Measurements from ENCODE around the gene C3orf18. TPM values are rescaled to one million over a fixed set of nuclear protein-coding genes. Genes with fewer than 3 reads are reported as not detected.
A peak's percentile ranks its signal among the peaks of the same experiment; 100 is the strongest.

Gene C3orf18
- total and polyA plus RNA-seq, 2 donors: 4.3 to 4.5 TPM

DNA sequence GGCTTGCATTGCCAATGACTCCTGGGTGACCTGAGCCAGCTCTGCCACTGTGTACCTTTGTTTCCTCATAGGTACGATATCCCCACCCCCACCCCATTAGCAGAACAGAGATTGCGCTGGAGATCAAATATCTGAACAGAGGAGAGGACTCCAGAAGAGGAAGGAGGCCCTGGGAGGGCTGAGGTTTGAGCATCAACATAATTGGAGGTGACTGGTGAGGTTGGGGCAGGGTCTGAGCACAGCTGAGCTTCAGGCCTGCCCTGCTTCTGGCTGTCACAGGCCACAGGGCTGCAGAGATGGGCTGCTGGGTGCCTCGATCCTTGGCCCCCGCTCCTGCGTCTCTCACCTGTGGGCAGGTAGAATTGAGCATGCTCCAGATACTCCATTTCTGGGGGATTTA is 42.8 kb downstream of the C3orf18 start:
- no peak overlapping the region for H3K27ac ChIP-seq (ENCODE audit: low read depth in 1 of 2, low read length in 1 of 2)

DNA sequence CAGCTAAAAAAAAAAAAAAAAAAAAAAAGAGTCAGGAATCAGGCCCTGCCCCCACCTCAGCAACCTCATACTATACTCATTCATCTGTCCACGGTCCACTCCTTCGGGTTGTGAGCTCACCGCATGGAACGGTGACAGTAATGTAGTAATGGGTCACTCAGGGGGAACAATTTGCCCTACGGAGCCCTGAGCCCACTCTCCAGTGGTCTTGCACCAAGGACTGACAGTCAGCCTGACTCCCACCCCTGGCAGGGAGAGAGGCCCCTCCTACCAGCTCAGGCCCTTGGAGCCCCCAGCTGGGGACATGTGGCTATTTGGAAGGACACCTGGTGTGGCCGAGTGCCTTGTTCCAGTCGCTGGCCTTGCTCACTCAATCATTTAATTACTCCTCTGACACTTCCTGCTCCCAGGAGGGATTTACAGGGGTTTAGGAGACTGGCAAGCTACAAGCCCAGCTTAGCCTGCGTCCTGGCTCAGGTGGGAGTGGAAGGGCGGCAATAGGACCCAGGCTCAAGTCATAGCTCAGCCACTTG is 44.2 kb downstream of the C3orf18 start:
- H3K27ac ChIP-seq (ENCODE audit: low read depth in 1 of 2, low read length in 1 of 2): no peak overlapping the region
- no peak overlapping the region for H3K4me3 ChIP-seq (ENCODE audit: low read length in 2 of 2)
- no peaks in the 10 kb centered on the region for H3K4me1 ChIP-seq (ENCODE audit: control insufficient read depth in 2 of 2, insufficient read depth in 2 of 2, low read length in 2 of 2)
- H3K27me3 ChIP-seq (ENCODE audit: control insufficient read depth in 2 of 2, insufficient read depth in 1 of 2, low read length in 1 of 2): peaks cover 0 to 50% of the 10 kb centered on the region in 2 donors
- H3K9me3 ChIP-seq (ENCODE audit: control insufficient read depth in 2 of 2, insufficient read depth in 1 of 2, low read length in 1 of 2): no peaks in the 10 kb centered on the region
- DNase-seq (ENCODE audit: low read depth in 6 of 9, low spot score in 9 of 9): no peak
- 91% methylated on average over 9 of the region's 9 CpGs for WGBS
- H3K36me3 ChIP-seq (ENCODE audit: control insufficient read depth in 2 of 2, insufficient read depth in 2 of 2, low read length in 1 of 2): no peaks in the 10 kb centered on the region

More for the DNA sequence above, 42.8 kb downstream of the C3orf18 start:
- Histone ChIP-seq H3K4me3 (ENCODE audit: low read length in 2 of 2) (no peak overlapping the region), H3K9me3 (ENCODE audit: control insufficient read depth in 2 of 2, insufficient read depth in 1 of 2, low read length in 1 of 2) (no peaks in the 10 kb centered on the region), H3K36me3 (ENCODE audit: control insufficient read depth in 2 of 2, insufficient read depth in 2 of 2, low read length in 1 of 2) (no peaks in the 10 kb centered on the region), H3K4me1 (ENCODE audit: control insufficient read depth in 2 of 2, insufficient read depth in 2 of 2, low read length in 2 of 2) (no peaks in the 10 kb centered on the region), H3K27me3 (ENCODE audit: control insufficient read depth in 2 of 2, insufficient read depth in 1 of 2, low read length in 1 of 2) (peaks cover 0 to 59% of the 10 kb centered on the region in 2 donors)
- DNase-seq (ENCODE audit: low read depth in 6 of 9, low spot score in 9 of 9): no peak
- WGBS: 93% methylated on average over 5 of the region's 5 CpGs

DNA sequence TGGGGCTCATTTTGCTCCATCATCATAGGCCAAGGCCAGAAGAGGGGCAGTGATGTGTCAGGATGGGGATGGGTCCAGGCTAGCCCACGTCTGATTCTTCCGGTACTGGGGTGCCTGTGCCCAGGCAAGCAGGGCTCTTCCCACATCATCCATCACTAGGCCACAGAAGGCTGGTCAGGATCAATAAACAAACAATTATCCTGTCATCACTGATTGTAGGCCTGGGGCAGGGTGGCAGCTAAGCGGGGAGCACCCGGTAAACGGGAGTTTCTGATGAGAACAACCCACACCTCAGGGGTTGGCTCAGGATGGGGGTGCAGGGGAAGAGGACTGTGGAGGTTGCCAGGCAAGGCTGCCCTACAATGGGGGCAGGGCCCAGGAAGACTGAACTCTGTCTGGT is 46.0 kb downstream of the C3orf18 start:
- peaks cover 0 to 50% of the 10 kb centered on the region in 2 donors for H3K27me3 ChIP-seq (ENCODE audit: control insufficient read depth in 2 of 2, insufficient read depth in 1 of 2, low read length in 1 of 2)
- no peak overlapping the region for H3K27ac ChIP-seq (ENCODE audit: low read depth in 1 of 2, low read length in 1 of 2)
- H3K4me1 ChIP-seq (ENCODE audit: control insufficient read depth in 2 of 2, insufficient read depth in 2 of 2, low read length in 2 of 2): no peaks in the 10 kb centered on the region
- 94% methylated on average over 5 of the region's 5 CpGs for WGBS
- no peaks in the 10 kb centered on the region for H3K9me3 ChIP-seq (ENCODE audit: control insufficient read depth in 2 of 2, insufficient read depth in 1 of 2, low read length in 1 of 2)
- no peaks in the 10 kb centered on the region for H3K36me3 ChIP-seq (ENCODE audit: control insufficient read depth in 2 of 2, insufficient read depth in 2 of 2, low read length in 1 of 2)
- no peak overlapping the region for H3K4me3 ChIP-seq (ENCODE audit: low read length in 2 of 2)
- no peak for DNase-seq (ENCODE audit: low read depth in 6 of 9, low spot score in 9 of 9)

DNA sequence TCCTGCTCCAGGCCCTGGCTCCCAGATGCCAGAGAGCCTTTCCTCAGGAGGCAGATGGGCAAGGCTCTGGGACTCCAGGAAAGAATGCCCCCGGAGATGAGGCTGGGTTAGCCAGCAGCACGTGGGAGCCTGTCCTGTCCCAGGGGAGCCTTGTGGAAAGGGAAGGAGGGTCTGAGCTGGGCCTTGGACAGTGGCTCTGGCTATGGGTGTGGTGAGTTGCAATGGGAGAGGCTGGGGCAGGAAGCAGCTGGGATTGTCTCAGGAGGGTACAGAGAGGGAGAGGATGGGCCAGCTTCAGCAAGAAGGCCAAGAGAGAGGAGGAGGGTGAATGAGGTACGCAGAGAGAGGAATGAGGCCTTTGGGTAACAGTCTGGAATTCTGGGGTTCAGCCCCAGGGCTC is 46.7 kb downstream of the C3orf18 start:
- Histone ChIP-seq H3K27ac (ENCODE audit: low read depth in 1 of 2, low read length in 1 of 2) (no peak overlapping the region), H3K9me3 (ENCODE audit: control insufficient read depth in 2 of 2, insufficient read depth in 1 of 2, low read length in 1 of 2) (no peaks in the 10 kb centered on the region), H3K4me1 (ENCODE audit: control insufficient read depth in 2 of 2, insufficient read depth in 2 of 2, low read length in 2 of 2) (peaks cover 0 to 3% of the 10 kb centered on the region in 2 donors), H3K27me3 (ENCODE audit: control insufficient read depth in 2 of 2, insufficient read depth in 1 of 2, low read length in 1 of 2) (peaks cover 0 to 51% of the 10 kb centered on the region in 2 donors), H3K4me3 (ENCODE audit: low read length in 2 of 2) (no peak overlapping the region), H3K36me3 (ENCODE audit: control insufficient read depth in 2 of 2, insufficient read depth in 2 of 2, low read length in 1 of 2) (no peaks in the 10 kb centered on the region)
- 81% methylated on average over 3 of the region's 3 CpGs for WGBS
- no peak for DNase-seq (ENCODE audit: low read depth in 6 of 9, low spot score in 9 of 9)

DNA sequence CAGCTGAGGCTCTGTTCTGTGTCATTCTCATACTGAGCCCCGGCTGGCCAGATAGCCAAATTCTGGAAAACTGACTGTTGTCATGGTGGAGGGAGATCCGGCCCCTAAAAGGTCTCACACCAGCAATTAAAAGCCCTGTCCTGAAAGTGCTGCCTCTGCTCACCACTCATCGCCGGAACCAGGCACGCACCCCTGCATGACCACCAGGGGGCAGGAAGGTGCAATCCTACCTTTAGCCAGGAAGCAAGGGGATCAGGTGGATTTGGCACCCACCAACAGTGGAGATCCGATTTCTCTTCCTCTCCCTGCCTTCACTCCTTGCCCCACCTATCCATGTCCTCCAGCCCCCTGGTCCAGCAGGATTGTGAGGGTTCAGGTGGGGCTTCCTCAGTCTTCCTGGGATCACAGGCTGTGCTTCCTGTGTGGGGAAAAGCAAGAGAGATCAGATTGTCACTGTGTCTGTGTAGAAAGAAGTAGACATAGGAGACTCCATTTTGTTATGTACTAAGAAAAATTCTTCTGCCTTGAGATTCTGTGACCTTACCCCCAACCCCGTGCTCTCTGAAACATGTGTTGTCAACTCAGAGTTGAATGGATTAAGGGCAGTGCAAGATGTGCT is 48.0 kb downstream of the C3orf18 start:
- Histone ChIP-seq H3K27ac (ENCODE audit: low read depth in 1 of 2, low read length in 1 of 2) (no peak overlapping the region), H3K36me3 (ENCODE audit: control insufficient read depth in 2 of 2, insufficient read depth in 2 of 2, low read length in 1 of 2) (no peaks in the 10 kb centered on the region), H3K4me1 (ENCODE audit: control insufficient read depth in 2 of 2, insufficient read depth in 2 of 2, low read length in 2 of 2) (peaks cover 0 to 10% of the 10 kb centered on the region in 2 donors), H3K27me3 (ENCODE audit: control insufficient read depth in 2 of 2, insufficient read depth in 1 of 2, low read length in 1 of 2) (peaks cover 0 to 55% of the 10 kb centered on the region in 2 donors), H3K9me3 (ENCODE audit: control insufficient read depth in 2 of 2, insufficient read depth in 1 of 2, low read length in 1 of 2) (no peaks in the 10 kb centered on the region), H3K4me3 (ENCODE audit: low read length in 2 of 2) (no peak overlapping the region)
- DNase-seq (ENCODE audit: low read depth in 6 of 9, low spot score in 9 of 9): peak in 8 of 9 donors; percentile 26 to 75 (median 54)
- 21% methylated on average over 7 of the region's 7 CpGs for WGBS

DNA sequence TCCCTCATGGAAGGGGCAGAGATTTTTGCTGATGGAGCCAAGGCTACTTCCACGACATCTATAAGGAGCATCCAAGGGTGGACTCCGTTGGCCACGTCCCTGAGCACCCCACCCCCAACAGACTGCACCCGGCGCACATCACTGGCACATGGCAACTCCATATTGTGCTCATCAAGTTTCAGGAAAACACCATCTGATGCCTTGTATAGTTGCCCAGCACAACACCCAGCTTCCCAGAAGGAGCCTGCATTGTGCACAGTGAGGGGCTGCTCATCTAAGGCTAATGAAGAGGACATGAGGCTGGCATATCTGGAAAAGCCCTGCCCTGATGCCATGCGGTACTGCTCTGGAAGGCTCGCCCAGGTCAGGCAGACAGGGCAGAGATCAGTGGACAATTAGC is 49.1 kb downstream of the C3orf18 start:
- DNase-seq (ENCODE audit: low read depth in 6 of 9, low spot score in 9 of 9): no peak
- Histone ChIP-seq H3K27me3 (ENCODE audit: control insufficient read depth in 2 of 2, insufficient read depth in 1 of 2, low read length in 1 of 2) (peaks cover 0 to 48% of the 10 kb centered on the region in 2 donors), H3K4me1 (ENCODE audit: control insufficient read depth in 2 of 2, insufficient read depth in 2 of 2, low read length in 2 of 2) (peaks cover 0 to 10% of the 10 kb centered on the region in 2 donors), H3K27ac (ENCODE audit: low read depth in 1 of 2, low read length in 1 of 2) (no peak overlapping the region), H3K36me3 (ENCODE audit: control insufficient read depth in 2 of 2, insufficient read depth in 2 of 2, low read length in 1 of 2) (no peaks in the 10 kb centered on the region), H3K4me3 (ENCODE audit: low read length in 2 of 2) (no peak overlapping the region), H3K9me3 (ENCODE audit: control insufficient read depth in 2 of 2, insufficient read depth in 1 of 2, low read length in 1 of 2) (no peaks in the 10 kb centered on the region)
- 97% methylated on average over 7 of the region's 7 CpGs for WGBS

DNA sequence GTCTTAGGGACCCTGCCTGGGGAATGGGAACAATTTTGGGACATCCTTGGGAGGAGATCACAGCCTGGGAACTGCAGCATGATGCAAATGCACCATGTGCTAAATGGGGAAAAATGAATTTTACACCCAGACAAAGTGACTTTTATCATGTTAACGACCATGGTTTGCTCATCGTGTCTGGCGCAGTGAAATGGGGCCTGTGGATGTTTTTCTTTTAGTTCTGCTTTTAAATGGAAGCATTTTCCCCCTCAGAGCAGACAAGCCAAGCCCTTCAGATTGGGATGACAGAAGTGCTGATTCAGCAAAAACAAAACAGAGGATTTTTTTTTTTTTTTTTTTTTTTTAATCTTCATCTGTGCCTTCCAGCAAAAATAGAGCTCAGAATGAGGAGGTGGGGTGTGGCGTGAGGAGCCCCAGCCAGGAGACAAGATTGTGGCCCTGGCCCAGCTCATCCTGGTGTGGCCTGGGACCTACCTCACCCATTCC is 49.8 kb downstream of the C3orf18 start:
- DNase-seq (ENCODE audit: low read depth in 6 of 9, low spot score in 9 of 9): no peak
- Histone ChIP-seq H3K9me3 (ENCODE audit: control insufficient read depth in 2 of 2, insufficient read depth in 1 of 2, low read length in 1 of 2) (no peaks in the 10 kb centered on the region), H3K4me3 (ENCODE audit: low read length in 2 of 2) (no peak overlapping the region), H3K27me3 (ENCODE audit: control insufficient read depth in 2 of 2, insufficient read depth in 1 of 2, low read length in 1 of 2) (peaks cover 0 to 44% of the 10 kb centered on the region in 2 donors), H3K27ac (ENCODE audit: low read depth in 1 of 2, low read length in 1 of 2) (no peak overlapping the region), H3K4me1 (ENCODE audit: control insufficient read depth in 2 of 2, insufficient read depth in 2 of 2, low read length in 2 of 2) (peaks cover 0 to 10% of the 10 kb centered on the region in 2 donors), H3K36me3 (ENCODE audit: control insufficient read depth in 2 of 2, insufficient read depth in 2 of 2, low read length in 1 of 2) (no peaks in the 10 kb centered on the region)
- WGBS: 97% methylated on average over 4 of the region's 4 CpGs

DNA sequence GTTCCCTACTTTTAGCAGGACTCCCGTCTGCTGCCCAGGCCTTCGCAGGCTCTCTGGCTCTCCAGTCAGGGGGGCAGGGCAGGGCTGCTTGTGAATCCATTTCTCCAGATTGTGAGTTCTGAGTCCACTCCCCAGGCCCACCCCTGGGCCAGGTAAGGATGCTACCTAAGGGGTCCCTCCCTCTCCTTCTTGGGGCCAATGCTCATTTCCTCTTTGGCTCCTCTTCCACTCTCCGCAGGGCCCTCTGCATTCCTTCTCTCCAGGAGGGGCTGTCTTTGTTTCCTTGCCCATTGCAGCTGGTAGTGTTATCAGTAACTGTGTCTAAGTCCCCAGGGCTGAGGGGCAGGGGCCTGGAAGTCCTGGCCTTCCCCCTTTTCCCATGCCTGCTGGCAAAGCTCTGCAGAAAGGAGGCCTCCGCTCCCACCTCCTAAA is 51.1 kb downstream of the C3orf18 start:
- Histone ChIP-seq H3K4me3 (ENCODE audit: low read length in 2 of 2) (no peak overlapping the region), H3K4me1 (ENCODE audit: control insufficient read depth in 2 of 2, insufficient read depth in 2 of 2, low read length in 2 of 2) (peaks cover 0 to 10% of the 10 kb centered on the region in 2 donors)

DNA sequence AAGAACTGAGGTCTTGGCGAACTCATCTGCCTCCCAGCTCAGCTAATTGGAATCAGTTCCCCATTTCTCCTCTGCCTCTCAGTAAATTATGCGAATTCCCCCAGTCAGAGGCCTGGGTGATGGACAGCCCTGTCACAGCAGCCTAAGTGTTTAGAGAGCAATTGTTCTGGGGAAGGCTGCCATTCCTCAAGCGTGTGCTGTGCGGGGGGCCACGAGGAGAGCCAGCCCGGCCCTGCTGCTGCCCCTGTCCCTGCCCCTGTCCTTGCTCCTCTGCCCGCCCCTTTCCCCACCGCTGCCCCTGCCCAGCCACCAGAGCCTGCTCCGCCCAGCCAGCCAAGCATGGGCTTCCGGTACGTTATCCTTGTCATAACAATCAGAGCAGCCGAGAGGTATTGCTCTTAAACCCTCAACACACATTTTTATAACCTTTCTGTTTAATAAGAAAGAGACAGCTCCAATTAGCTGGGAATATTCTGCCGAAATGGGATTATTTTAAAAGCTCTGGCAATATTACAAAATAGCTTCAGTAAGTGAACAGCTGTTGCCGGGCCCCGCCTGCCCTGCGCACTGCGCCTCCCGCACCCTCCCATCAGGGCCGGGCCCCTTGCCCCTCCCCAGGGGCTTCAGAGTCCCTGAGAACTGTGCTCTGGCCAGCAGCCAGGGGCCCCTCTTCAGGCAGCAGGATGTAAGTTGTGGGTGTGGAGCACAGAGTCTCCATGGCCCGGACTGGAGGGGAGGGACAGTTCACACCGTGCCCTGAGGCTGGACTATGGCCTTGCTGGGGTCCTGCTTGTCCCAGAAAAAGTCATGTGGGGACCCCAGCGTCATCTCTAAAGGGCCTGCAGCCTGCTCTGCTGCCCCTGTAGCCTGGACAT is 51.7 kb downstream of the C3orf18 start:
- Histone ChIP-seq H3K36me3 (ENCODE audit: control insufficient read depth in 2 of 2, insufficient read depth in 2 of 2, low read length in 1 of 2) (no peaks in the 10 kb centered on the region), H3K27me3 (ENCODE audit: control insufficient read depth in 2 of 2, insufficient read depth in 1 of 2, low read length in 1 of 2) (peaks cover 0 to 29% of the 10 kb centered on the region in 2 donors), H3K27ac (ENCODE audit: low read depth in 1 of 2, low read length in 1 of 2) (no peak overlapping the region), H3K9me3 (ENCODE audit: control insufficient read depth in 2 of 2, insufficient read depth in 1 of 2, low read length in 1 of 2) (no peaks in the 10 kb centered on the region), H3K4me3 (ENCODE audit: low read length in 2 of 2) (no peak overlapping the region), H3K4me1 (ENCODE audit: control insufficient read depth in 2 of 2, insufficient read depth in 2 of 2, low read length in 2 of 2) (peaks cover 0 to 10% of the 10 kb centered on the region in 2 donors)
- DNase-seq (ENCODE audit: low read depth in 6 of 9, low spot score in 9 of 9): no peak
- 14% methylated on average over 22 of the region's 22 CpGs for WGBS

More for the DNA sequence above, 51.1 kb downstream of the C3orf18 start:
- no peak overlapping the region for H3K27ac ChIP-seq (ENCODE audit: low read depth in 1 of 2, low read length in 1 of 2)
- no peaks in the 10 kb centered on the region for H3K9me3 ChIP-seq (ENCODE audit: control insufficient read depth in 2 of 2, insufficient read depth in 1 of 2, low read length in 1 of 2)
- no peak for DNase-seq (ENCODE audit: low read depth in 6 of 9, low spot score in 9 of 9)
- 96% methylated on average over 4 of the region's 4 CpGs for WGBS
- H3K36me3 ChIP-seq (ENCODE audit: control insufficient read depth in 2 of 2, insufficient read depth in 2 of 2, low read length in 1 of 2): no peaks in the 10 kb centered on the region
- peaks cover 0 to 36% of the 10 kb centered on the region in 2 donors for H3K27me3 ChIP-seq (ENCODE audit: control insufficient read depth in 2 of 2, insufficient read depth in 1 of 2, low read length in 1 of 2)

Data from thymus (tissue), 11 donors.